Keratinocyte (primary cell): ENCODE measurements around the gene C11orf58.

Experiments
- EZH2 ChIP-seq: IDR thresholded peaks from one replicate; pipeline ENCODE4 v1.6.1; 2012; ENCODE audit warnings: inconsistent platforms, mild to moderate bottlenecking, low read length, moderate library complexity
- TF ChIP-seq, protein P1 (sequence below), 3 experiments: IDR thresholded peaks in 1 of 3; conservative IDR thresholded peaks in 1 of 3; optimal IDR thresholded peaks in 1 of 3; 2 replicates in 2 of 3; 3 replicates in 1 of 3; pipeline versions ENCODE3 to v1.5.1; 2011; ENCODE audit warnings: low read length in 3 of 3, mild to moderate bottlenecking in 3 of 3, moderate library complexity in 2 of 3, control low read depth in 1 of 3, inconsistent platforms in 1 of 3; ENCODE audit not compliant: insufficient read depth in 2 of 3; ENCODE audit errors: extremely low read depth in 1 of 3

DNA sequence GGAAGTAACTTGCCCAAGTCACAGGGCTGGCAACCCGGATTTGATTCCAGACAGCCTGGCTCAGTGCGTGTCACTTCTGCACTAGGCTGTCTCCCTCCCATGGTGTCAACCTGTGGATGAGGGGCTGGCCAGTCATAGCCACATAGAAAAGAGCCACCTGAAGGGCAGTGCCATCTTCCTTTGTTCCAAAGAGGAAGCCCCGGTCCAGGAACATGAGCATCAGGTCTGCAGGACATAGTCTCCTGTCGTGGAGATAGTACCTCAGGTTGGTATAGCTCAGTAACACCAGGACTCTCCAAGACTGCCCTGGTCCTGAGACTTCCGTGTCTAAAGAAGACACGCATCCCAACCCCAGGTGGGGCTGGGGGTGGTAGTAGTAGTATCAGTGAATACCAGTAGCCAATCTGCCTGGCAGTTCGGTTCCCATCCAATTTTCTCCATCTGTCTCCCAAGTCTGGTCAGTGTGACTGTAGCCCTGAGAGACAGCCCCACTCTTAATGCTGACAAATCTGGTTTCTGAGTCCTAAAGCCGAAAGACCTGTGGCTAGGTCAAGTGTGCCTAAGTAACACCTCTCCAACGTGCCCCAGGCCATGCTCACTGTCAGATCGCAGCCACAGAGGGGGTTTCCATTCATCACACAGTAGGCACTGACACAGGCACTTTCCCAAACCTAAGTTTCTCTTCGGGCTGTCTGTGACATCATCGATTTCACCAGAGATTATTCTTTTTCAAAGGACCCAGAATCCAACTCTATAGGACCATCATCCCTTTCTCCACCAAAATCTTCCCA is 33.1 kb downstream of the C11orf58 start:
- TF ChIP-seq, protein P1, sequence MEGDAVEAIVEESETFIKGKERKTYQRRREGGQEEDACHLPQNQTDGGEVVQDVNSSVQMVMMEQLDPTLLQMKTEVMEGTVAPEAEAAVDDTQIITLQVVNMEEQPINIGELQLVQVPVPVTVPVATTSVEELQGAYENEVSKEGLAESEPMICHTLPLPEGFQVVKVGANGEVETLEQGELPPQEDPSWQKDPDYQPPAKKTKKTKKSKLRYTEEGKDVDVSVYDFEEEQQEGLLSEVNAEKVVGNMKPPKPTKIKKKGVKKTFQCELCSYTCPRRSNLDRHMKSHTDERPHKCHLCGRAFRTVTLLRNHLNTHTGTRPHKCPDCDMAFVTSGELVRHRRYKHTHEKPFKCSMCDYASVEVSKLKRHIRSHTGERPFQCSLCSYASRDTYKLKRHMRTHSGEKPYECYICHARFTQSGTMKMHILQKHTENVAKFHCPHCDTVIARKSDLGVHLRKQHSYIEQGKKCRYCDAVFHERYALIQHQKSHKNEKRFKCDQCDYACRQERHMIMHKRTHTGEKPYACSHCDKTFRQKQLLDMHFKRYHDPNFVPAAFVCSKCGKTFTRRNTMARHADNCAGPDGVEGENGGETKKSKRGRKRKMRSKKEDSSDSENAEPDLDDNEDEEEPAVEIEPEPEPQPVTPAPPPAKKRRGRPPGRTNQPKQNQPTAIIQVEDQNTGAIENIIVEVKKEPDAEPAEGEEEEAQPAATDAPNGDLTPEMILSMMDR (optimal IDR thresholded peaks at IDR 0.05 in 1 of 3, IDR thresholded peaks at IDR 0.05 in 1 of 3, conservative IDR thresholded peaks at IDR 0.05 in 1 of 3; ENCODE audit: extremely low read depth in 1 of 3, insufficient read depth in 2 of 3, low read length in 3 of 3), result no peak
- no peak for TF ChIP-seq EZH2
